HG03064 (cell line): ENCODE data around the gene ARFGAP1.

Experiments used
- ATAC-seq: cut with Tn5 transposase; IDR thresholded peaks from one replicate; pipeline ENCODE4 v1.9.1; 2021; ENCODE audit warnings: low read depth; ENCODE audit not compliant: unreplicated experiment

Gene ARFGAP1

DNA sequence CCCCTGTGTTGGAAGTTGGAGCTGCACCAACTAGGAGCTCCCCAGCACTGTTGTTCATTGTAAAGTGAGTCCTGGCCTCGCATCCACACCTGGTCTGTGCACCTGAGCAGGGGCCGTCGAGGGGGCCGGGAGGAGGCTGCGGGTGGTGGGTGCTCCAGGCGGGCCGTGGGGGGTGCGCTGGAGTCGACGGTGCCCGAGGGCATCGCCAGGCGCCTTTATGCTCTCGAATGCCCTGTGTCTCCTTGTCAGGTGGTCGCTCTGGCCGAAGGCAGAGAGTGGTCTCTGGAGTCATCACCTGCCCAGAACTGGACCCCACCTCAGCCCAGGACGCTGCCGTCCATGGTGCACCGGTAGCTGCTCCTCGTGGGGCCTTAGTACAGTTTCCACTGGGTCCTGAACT lies 4.3 kb downstream of the ARFGAP1 start:
- no peak for ATAC-seq

DNA sequence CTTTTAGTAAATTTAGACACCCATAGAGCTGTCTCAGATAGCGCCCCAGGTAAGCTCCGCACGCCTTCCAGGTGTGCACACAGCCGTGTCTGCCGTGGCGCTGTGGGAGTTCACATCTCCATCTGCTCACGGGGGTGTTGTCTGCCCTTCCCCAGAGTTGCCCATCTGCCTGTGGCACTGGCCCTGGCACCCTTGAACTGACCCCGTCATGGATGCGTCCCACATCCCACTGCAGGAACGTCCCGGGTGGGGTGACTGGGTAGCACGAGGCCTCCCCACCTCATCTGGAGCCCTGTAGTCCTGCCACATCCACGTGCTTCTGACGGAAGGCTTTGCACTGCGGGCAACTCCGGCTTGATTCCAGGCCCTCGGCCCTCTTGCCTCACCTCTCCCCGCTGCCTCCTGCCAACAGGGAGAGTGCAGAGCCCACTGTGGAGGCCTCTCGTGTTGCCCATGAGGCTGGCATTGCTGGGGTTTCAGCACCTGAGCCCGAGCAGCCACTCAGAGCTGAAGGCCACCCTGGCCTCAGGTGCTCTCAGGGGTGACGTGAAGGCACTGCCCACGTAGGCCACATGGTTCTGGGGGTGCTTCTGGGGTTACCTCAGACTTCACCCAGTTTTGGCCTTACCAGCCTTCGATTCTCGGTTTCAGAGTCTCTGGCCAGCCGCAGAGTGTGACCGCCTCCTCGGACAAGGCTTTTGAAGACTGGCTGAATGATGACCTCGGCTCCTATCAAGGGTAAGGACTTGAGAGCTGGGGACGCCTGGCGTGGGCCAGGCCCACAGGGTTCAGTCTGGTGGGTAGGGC lies 5.1 kb downstream of the ARFGAP1 start:
- ATAC-seq: no peak

DNA sequence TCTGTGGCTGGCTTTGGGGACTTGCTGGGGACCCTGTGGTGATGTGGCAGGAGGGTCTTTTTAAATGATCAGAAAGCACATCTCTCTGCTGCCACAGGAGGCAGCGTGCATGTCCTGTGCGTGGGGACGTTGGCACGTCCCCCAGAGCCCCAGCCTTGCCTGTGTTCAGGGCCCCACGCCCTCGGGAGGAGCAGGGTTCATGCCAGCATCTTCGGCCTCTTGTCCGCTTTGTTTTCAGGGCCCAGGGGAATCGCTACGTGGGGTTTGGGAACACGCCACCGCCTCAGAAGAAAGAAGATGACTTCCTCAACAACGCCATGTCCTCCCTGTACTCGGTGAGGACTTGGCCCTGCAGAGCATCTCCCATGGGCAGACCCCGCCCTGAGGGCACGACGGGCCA lies 6.0 kb downstream of the ARFGAP1 start:
- no peak for ATAC-seq

DNA sequence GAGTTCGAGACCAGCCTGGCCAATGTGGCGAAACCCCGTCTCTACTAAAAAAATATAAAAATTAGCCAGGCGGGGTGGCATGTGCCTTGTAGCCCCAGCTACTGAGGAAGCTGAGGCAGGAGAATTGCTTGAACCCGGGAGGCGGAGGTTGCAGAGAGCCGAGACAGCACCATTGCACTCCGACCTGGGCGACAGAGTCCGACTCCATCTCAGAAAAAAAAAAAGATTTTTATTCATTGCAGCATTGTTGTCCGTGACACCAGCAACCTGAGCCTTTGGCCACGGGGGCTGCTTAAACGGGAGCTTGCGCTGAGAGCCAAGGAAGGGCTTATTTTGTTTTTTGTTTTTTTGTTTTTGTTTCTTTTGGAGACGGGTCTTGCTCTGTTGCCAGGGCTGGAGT lies 7.3 kb downstream of the ARFGAP1 start:
- no peak for ATAC-seq

DNA sequence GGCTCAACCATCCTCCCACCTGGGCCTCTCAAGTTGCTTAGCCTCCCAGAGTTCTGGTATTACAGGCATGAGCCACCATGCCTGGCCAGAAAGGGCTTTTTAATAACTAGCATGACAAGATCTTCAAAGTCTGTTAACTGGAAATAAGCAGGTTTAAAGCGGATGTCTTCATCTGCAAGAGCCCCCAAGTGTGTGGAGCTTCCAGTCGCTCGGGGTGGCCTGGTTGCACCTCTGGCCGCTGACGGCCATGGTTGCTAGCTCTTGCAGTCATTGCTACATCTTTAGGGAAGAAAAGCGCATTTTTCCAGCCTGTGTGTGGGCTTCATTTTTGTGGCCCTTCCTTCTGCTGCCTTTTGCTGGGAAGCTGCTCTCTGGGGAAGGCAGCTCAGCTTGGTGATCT lies 7.8 kb downstream of the ARFGAP1 start:
- ATAC-seq: no peak

DNA sequence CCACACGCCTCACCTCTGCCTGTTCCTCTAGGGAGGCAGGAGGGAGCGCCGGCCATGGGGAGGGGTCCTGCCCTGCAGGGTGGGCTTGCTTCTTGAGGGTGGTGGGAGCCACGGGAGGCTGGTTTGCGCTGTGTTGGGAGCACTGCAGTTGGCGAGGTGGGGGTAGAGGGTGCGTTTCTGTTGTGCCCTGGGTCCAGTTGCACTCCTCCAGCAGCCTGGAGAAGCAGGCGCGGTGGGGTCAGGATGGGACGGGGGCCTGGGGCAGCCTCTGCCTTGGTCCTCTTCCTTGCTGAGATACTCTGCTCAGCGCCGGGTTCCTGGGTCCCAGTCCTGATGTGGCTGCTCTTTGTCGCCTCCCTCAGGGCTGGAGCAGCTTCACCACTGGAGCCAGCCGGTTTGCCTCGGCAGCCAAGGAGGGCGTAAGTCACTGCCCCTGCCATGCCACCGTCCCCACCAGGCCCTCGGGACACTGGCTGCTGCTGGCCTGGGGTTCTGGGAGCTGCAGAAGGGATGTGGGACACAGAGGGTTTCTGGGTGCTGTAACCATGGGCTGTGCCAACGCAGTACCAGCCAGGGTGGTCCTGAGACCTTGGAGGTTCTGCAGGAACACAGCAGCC lies 8.4 kb downstream of the ARFGAP1 start:
- ATAC-seq: no peak

DNA sequence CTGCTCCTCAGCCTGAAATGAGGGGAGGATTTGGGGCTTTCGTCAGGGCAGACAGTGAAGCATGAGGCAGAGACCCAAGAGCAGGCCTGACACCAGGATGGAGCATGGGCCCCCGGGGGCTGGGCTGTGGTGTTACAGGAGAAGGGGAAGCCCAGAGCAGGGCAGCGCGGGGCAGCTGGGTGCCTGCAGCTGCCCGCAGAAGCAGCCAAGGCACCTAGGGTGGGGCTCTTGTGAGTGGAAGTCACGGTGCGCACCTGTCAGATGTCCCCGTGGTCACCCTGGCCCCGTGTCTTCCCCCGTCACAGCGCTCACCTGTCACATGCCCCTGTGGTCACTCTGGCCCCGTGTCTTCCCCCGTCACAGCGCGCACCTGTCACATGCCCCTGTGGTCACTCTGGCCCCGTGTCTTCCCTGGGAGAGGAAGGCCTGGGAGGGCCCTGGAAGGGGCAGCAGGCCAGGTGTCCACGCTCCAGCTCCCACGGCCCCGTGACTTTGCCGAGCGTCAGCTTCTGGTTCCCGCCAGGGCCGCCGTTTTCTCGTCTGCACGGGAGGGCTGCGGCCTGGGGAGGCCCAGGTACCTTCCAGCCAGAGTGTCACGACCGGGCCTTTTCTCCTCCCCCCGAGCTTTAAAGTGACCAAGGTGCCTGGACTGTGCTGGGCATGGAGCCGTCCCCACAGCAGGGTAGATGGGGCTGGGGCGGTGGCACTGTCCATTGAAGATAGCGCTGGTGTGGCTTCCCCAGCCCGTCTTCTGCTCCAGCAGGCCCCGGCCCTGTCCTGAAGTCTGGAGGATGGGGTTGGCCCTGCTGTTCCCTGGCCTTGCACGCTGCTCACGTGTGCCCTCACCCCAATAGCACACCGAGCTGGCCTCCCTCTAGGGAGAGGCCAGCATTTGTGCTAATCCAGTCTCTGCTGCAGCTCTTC lies 9.4 kb downstream of the ARFGAP1 start:
- ATAC-seq: no peak

DNA sequence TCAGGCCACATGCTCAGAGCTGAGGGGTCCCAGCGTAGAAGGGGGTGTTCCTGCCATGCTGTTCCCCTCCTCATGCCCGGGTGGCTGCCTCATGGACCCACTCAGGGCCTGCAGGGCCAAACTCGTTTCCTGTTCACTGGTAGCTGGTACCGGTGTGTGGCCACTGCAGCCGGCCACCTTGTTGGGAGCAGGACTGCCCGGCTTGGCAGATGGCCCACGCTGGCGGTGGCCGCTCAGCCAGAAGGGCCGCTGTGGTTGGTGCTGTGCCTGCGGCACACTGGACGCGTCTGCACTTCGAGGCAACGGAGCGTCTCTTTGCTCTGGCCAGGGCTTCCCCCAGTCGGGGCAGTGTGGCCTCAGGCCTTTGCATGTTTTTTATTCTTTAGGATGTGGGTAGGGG lies 10.3 kb downstream of the ARFGAP1 start:
- no peak for ATAC-seq

DNA sequence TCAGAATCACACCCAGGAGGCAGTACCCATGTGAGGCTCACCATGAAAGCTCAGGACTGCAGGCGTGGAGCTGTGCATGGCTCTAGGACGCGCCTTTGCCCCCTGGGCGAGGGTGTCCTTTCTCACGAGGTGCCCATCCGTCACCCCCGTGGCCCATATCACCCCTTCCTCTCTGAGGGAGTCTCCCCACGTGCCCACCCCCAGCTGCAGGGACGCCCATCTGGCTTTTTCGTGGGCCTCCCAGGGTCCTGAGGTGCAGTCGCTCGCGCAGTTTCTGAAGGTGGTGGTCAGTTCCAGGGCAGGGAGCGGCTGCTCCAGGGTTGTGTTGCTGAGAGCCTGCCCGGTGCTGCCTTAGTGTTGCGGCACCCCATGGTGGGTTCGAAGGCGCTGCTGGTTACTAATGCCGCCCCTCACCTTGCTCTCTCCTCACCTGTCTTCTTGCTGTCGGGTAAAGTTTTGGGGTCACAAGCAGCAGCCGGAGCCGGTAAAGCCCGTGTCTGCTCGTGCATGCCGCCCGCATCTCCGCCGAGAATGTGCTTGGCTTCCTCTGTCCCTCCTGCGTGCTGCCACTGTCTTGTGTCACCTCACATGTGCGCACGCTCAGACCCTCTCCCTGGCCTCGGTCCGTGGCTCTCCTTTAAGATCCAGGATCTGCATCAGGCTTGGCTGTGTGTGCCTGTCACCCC lies 10.9 kb downstream of the ARFGAP1 start:
- ATAC-seq: no peak

DNA sequence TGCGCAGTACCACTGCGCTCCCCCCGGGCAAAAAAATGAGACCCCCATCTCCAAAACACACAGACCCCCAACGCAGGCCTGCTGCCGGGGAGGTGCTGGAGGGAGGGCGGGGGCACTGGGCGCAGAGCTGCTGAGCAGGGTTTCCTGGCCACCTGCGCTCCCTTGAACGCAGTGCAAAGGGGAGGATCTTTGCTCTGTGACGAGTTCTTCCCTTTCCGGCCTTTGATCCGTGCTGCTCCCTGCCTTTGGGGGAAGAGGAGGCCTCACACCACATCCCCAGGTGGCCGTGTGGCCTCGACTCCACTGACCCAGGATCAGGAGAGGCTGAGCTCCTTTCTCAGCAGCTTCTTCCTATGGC lies 11.4 kb downstream of the ARFGAP1 start:
- no peak for ATAC-seq

DNA sequence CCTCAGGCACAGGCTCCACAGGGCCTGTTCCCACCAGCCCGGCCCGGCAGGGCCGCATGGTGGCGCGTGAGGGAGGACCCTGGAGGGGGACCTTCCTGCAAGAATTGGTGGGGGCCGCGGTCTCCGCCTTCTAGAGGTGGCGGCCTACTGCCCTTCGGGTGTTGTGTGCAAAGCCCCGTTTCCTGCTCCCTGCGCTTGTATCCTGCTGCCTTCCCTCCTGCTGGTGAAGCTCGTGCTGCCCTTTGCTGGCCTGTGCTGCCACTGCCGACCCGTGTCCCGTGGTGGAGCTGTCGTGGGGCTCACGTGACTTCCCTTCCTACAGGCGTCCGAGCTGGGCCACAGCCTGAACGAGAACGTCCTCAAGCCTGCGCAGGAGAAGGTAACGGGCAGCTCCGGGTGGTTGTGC lies 11.9 kb downstream of the ARFGAP1 start:
- no peak for ATAC-seq

DNA sequence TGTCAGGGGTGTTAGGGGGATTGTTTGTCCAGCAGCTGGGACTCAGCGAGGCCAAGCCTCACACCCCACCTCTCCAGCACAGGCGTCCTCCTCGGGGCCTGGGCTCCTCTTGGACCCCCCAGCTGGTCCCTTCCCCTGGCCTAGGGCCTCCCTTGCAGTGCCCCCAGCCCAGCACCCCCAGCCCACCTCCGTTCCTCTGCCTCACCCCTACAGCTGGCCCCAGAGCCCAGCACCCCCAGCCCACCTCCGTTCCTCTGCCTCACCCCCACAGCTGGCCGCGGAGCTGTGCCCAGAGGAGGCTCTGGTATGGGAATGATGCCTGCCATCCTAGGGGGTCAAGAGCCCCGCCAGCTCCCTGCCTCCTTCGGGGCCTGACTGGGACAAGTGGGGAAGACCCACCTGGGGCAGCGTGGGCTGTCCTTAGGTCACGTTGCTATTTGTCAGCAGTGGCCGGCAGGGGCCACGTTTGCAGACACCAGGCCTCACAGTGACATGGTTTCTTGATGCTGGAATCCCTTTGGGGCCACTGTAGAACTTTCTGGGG lies 12.4 kb downstream of the ARFGAP1 start:
- no peak for ATAC-seq

DNA sequence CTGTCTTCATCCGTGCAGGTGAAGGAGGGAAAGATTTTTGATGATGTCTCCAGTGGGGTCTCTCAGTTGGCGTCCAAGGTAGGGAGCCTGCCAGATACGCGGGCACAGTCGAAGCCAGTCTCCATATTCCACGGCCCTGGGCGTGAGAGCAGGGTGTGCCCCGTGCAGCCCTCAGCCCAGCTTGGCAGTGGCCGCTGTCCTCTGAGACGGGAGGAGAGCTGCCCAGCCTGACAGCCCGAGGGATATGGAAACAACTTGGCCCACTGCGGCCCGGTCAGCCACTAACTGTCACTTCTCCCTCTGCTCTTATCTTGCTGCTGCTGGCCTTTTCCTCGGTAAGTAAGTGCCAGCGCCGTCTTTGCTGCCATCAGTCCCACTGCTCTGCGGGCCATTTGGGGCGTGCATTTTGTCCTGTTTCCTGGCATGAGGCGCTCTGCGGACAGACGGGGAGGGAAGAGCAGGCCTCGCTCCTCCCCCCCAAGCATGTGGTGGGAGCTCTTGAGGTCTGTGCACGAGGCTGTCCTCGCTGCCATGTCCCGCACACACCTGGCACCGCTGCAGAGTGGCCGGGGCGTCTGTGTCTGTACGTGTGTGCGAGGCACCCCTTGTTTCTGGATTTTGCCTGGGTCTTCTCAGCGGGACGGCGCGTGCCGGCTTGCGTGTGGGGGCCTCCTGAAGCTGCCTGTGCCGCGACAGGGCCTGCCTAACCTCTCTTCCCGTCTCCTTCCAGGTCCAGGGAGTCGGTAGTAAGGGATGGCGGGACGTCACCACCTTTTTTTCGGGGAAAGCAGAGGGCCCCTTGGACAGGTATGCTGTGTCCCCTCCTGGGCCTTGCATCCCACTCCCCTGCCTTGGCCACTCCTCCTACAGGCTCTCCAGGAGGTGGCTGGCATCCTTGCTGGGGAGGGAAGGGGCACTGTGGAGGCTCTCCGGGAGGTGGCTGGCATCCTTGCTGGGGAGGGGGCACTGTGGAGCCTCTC lies 13.3 kb downstream of the ARFGAP1 start:
- ATAC-seq: no peak

DNA sequence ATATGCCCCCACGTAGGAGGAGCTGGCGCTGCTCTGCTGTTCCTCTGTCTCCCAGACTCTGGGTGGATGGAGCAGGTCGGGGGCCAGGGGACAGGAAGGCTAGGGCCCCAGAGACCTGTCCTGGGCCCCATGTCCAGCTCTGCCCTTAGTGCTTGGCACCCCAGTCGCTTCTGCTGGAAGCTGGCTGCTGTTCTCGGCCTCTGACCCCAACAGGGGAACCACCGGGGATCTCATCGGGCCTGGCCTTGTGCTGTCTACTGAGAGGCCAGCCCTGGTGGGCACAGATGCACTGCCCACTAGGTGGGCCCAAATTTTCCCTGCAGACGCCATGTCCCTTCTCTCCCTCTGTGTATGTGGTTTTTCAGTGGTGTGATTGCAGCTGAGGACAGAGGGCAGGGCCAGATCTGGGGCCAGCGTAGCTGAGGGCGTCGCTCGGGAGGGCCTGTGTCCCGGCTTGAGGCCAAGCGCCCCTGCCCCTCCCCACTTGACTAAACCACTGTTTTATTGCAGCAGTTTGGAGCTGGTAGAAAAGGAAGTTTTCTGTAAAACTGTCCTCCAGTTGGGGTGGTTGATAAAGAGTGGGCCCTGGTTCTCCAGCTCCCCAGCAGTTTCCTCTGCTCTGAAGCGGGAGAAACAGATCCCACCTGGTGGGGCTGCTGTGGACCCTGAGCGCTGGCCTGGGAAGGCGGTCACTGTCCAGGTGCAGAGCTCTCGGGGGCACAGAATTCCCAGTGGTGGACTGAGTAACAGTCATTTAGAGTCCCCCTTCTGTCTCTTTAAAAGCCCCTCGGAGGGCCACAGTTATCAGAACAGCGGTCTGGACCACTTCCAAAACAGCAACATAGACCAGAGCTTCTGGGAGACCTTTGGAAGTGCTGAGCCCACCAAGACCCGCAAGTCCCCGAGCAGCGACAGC lies 14.4 kb downstream of the ARFGAP1 start:
- ATAC-seq: no peak

DNA sequence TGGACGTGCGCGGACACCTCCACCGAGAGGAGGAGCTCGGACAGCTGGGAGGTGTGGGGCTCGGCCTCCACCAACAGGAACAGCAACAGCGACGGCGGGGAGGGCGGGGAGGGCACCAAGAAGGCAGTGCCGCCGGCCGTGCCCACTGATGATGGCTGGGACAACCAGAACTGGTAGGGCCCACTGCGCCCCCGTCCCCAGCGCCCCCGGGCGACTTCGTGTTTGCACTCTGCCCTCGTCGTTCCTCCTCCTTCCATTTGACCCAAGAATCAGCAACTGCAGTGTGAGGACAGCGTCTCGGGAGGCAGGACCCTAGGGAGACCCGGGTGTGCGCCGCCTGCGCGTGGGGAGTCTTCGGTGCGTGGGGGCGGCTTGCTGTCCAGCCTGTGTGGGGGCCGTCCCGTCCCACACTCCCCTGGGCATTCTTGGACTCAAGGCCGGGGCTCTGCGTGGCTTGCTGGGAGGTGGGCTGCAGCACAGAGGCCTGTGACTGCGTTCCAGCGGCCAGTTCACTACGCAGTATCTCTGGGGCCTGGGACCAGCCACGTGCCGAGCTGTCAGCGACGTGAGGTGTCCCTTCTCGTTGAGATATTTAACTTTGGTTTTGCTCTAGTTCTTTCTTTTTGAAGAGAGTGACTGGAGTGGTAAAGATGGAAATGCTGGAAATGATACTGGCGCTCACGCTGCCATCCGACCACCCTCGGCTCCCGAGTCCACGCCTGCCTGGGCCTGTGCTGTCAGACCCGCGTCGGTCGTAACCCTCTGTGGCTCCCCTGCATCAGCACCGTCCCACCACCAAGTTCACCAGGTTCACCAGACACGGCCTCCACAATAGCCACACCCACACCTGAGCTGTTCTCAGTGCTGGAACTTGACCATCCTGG lies 15.3 kb downstream of the ARFGAP1 start:
- ATAC-seq: no peak

DNA sequence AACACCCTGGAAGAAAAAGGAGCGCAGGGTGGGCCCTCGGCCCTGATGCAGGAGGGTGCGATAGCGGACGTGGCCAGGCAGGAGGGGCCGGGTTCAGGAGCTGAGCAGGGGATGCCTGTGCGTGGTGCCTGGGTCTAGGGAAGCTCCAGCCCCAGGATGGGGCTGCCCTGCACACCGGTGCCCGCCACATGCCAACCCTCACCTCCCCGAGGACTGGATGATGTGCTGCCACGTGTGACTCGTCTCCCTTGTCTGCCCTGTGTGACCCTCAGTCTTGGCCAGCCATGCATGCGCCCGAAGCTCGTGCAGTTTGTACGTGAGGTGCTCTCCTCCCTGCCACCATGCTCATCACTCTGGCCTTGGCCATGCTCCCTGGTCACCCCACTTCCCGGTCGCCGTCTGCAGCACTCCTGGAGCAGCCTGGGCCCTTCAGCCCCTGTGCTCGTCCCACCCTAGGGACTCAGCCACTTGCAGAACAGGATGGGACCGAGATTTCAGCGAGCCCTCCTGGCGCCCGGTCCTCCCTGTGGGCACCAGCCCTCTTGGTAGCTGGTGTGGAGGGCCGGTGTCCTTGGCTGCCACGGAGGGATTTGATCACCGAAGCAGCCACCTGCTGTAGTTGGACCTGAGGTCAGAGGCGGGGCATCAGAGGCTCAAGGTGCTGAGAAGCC lies 16.1 kb downstream of the ARFGAP1 start:
- ATAC-seq: no peak
